Neural cell (in vitro differentiated cells): Measurements from ENCODE around the gene EHMT2. TPM values are rescaled to one million over a fixed set of nuclear protein-coding genes. Genes with fewer than 3 reads are reported as not detected.
A peak's percentile ranks its signal among the peaks of the same experiment; 100 is the strongest.
"Not testable (repeated sequence)": the region's sequence is repeated elsewhere in the genome, so short reads cannot be mapped to it uniquely, and the experiment has no call there.

Experiments used
- H2AFZ ChIP-seq: fragments of 200-600, 300-800 bp; sonication (generic), shearing (Covaris generic); 2 replicates; pipeline ENCODE4 v1.6.0; 2014; ENCODE audit warnings: low read depth, mild to moderate bottlenecking, antibody characterized with exemption, low read length, moderate library complexity
- H3F3A ChIP-seq: fragments of 200-600 bp; shearing (Covaris generic); 2 replicates; pipeline ENCODE4 v1.6.1; 2016; ENCODE audit warnings: mild to moderate bottlenecking, moderate library complexity, mixed read lengths, antibody characterized with exemption, low read length; ENCODE audit not compliant: insufficient read depth, poor library complexity, severe bottlenecking
- H3K27ac ChIP-seq: fragments of 200-600, 300-800 bp; sonication (generic), shearing (Covaris generic); 2 replicates; pipeline ENCODE4 v1.5.1; 2014; ENCODE audit warnings: mild to moderate bottlenecking, low read length, moderate library complexity
- H3K27me3 ChIP-seq: fragments of 300-800, 200-600 bp; sonication (generic), shearing (Covaris generic); 2 replicates; pipeline ENCODE4 v1.6.0; 2014; ENCODE audit warnings: mild to moderate bottlenecking, low read depth, low read length, moderate library complexity; ENCODE audit not compliant: insufficient read depth
- H3K36me3 ChIP-seq: fragments of 300-800, 200-600 bp; sonication (generic), shearing (Covaris generic); 2 replicates; pipeline ENCODE4 v1.5.1; 2014; ENCODE audit warnings: mild to moderate bottlenecking, antibody characterized with exemption, low read length, moderate library complexity; ENCODE audit not compliant: insufficient read depth
- H3K4me2 ChIP-seq: fragments of 300-800, 200-600 bp; sonication (generic), shearing (Covaris generic); 2 replicates; pipeline ENCODE4 v1.6.0; 2014; ENCODE audit warnings: mild to moderate bottlenecking, low read length
- H3K4me3 ChIP-seq: fragments of 300-800, 200-600 bp; sonication (generic), shearing (Covaris generic); 2 replicates; pipeline ENCODE4 v1.5.1; 2014; ENCODE audit warnings: mild to moderate bottlenecking, low read length, moderate library complexity
- H3K79me2 ChIP-seq: fragments of 200-600 bp; shearing (Covaris generic); replicated peaks from 2 replicates; pipeline ENCODE4 v1.6.0; 2014; ENCODE audit warnings: mild to moderate bottlenecking, low read length, moderate library complexity; ENCODE audit not compliant: insufficient read depth
- H3K9ac ChIP-seq: fragments of 300-800, 200-600 bp; sonication (generic), shearing (Covaris generic); 2 replicates; pipeline ENCODE4 v1.6.1; 2016; ENCODE audit warnings: mild to moderate bottlenecking, low read length, mixed read lengths
- H3K9me2 ChIP-seq: fragments of 200-600 bp; shearing (Covaris generic); 2 replicates; pipeline ENCODE4 v1.6.1; 2016; ENCODE audit warnings: mild to moderate bottlenecking, low read length, mixed read lengths; ENCODE audit not compliant: insufficient read depth
- H3K9me3 ChIP-seq: fragments of 200-600, 300-800 bp; sonication (generic), shearing (Covaris generic); 2 replicates; pipeline ENCODE4 v1.6.1; 2016; ENCODE audit warnings: mild to moderate bottlenecking, mixed run types, low read length, moderate library complexity, mixed read lengths
- H4K20me1 ChIP-seq: fragments of 200-600 bp; shearing (Covaris generic); 2 replicates; pipeline ENCODE4 v1.6.1; 2016; ENCODE audit warnings: mild to moderate bottlenecking, mixed run types; ENCODE audit not compliant: insufficient read depth
- CTCF ChIP-seq: fragments of 450-650 bp; IDR thresholded peaks from 2 replicates; pipeline ENCODE4 v1.5.1; 2014; ENCODE audit warnings: antibody characterized with exemption, mild to moderate bottlenecking, moderate library complexity; ENCODE audit not compliant: poor library complexity, severe bottlenecking
- EP300 ChIP-seq: fragments of 450-650 bp; conservative IDR thresholded peaks from 2 replicates; pipeline ENCODE4 v1.6.1; 2014; ENCODE audit warnings: antibody characterized with exemption, mild to moderate bottlenecking, moderate library complexity; ENCODE audit not compliant: poor library complexity, severe bottlenecking
- EZH2 ChIP-seq: fragments of 200-600, 300-800 bp; shearing (Covaris generic), sonication (generic); IDR thresholded peaks from 2 replicates; pipeline ENCODE4 v1.6.1; 2014; ENCODE audit warnings: antibody characterized with exemption, low read length, borderline replicate concordance, mild to moderate bottlenecking; ENCODE audit not compliant: insufficient read depth, poor library complexity, severe bottlenecking
- MXI1 ChIP-seq: fragments of 450-650 bp; conservative IDR thresholded peaks from 2 replicates; pipeline ENCODE4 v1.6.1; 2014; ENCODE audit warnings: antibody characterized with exemption, mild to moderate bottlenecking; ENCODE audit not compliant: poor library complexity, severe bottlenecking
- POLR2AphosphoS5 ChIP-seq: IDR thresholded peaks from 2 replicates; pipeline ENCODE4 v1.6.1; 2012
- RAD21 ChIP-seq: fragments of 450-650 bp; conservative IDR thresholded peaks from 2 replicates; pipeline ENCODE4 v1.6.1; 2014; ENCODE audit warnings: antibody characterized with exemption, mild to moderate bottlenecking, moderate library complexity
- REST ChIP-seq: IDR thresholded peaks from 2 replicates; pipeline ENCODE4 v1.6.1; 2012; ENCODE audit warnings: borderline replicate concordance
- SMC3 ChIP-seq: fragments of 450-650 bp; conservative IDR thresholded peaks from 2 replicates; pipeline ENCODE4 v1.6.1; 2014; ENCODE audit warnings: antibody characterized with exemption, mild to moderate bottlenecking, moderate library complexity; ENCODE audit not compliant: poor library complexity
- TAF1 ChIP-seq: IDR thresholded peaks from 2 replicates; pipeline ENCODE4 v1.6.1; 2012; ENCODE audit warnings: low read depth
- polyA plus RNA-seq: library from polyadenylated mRNA; depleted of rRNA; stranded (reverse); fragments of >200 nt; gene quantifications from 2 replicates; pipeline ENCODE4 v1.2.3, GENCODE V29; 2014

The EHMT2 gene
- polyA plus RNA-seq, 1 donor from 2014 or later, result 102 TPM

GRCh38 chr6:31864123-31864562 is 33.4 kb downstream of the EHMT2 start:
- H3K4me2 ChIP-seq, H3K27me3 ChIP-seq, H4K20me1 ChIP-seq, H3K9me2 ChIP-seq, H3F3A ChIP-seq, H3K36me3 ChIP-seq, H3K9me3 ChIP-seq, H3K79me2 ChIP-seq: not testable (repeated sequence)
- peak overlapping the region; percentile 45 for H2AFZ ChIP-seq
- H3K27ac ChIP-seq, result peak overlapping the region; percentile 84
- peak; percentile 20 for TF ChIP-seq CTCF
- peak; percentile 3 for TF ChIP-seq RAD21
- peak; percentile 3 for TF ChIP-seq SMC3
- peak overlapping the region; percentile 73 for H3K9ac ChIP-seq
- H3K4me3 ChIP-seq, result peak overlapping the region; percentile 90

- Histone ChIP-seq H3K36me3 (no peaks in the 10 kb centered on the region), H2AFZ (peak within 1 kb of the TSS; percentile 45), H3K9me2 (no peaks in the 10 kb centered on the region), H3K79me2 (peaks cover 8% of the 10 kb centered on the region), H3K4me2 (peak within 1 kb of the TSS; percentile 68), H3K9ac (peak within 1 kb of the TSS; percentile 92), H4K20me1 (no peaks in the 10 kb centered on the region), H3F3A (no peaks in the 10 kb centered on the region), H3K27me3 (no peaks in the 10 kb centered on the region), H3K4me3 (peak within 1 kb of the TSS; percentile 90), H3K27ac (peak within 1 kb of the TSS; percentile 84), H3K9me3 (no peaks in the 10 kb centered on the region)
- TF ChIP-seq EZH2, result no peak
- TF ChIP-seq SMC3, result peak; percentile 58
- peak; percentile 98 for TF ChIP-seq POLR2AphosphoS5
- TF ChIP-seq MXI1, result peak; percentile 97
- peak; percentile 98 for TF ChIP-seq TAF1
- TF ChIP-seq EP300, result peak; percentile 46
- TF ChIP-seq RAD21, result peak; percentile 52
- no peak for TF ChIP-seq CTCF
- peak; percentile 97 for TF ChIP-seq REST
Observed at GRCh38 chr6:31862344-31863235, 34.9 kb downstream of the EHMT2 start, which contains the start of gene NEU1. NEU1 (minus strand) TSS chr6:31862821; CDS start chr6:31862776, 45 bp downstream.
